HG02970 (cell line): ENCODE data around the gene PDCL3.

ENCODE experiments used
- ATAC-seq: cut with Tn5 transposase; IDR thresholded peaks from one replicate; pipeline ENCODE4 v1.9.1; 2021; ENCODE audit warnings: mild to moderate bottlenecking, moderate library complexity, moderate number of reproducible peaks; ENCODE audit not compliant: unreplicated experiment, low FRiP score

Gene PDCL3

GRCh38 chr2:100610381-100610831 lies 47.6 kb downstream of the PDCL3 start:
- ATAC-seq, result no peak

DNA sequence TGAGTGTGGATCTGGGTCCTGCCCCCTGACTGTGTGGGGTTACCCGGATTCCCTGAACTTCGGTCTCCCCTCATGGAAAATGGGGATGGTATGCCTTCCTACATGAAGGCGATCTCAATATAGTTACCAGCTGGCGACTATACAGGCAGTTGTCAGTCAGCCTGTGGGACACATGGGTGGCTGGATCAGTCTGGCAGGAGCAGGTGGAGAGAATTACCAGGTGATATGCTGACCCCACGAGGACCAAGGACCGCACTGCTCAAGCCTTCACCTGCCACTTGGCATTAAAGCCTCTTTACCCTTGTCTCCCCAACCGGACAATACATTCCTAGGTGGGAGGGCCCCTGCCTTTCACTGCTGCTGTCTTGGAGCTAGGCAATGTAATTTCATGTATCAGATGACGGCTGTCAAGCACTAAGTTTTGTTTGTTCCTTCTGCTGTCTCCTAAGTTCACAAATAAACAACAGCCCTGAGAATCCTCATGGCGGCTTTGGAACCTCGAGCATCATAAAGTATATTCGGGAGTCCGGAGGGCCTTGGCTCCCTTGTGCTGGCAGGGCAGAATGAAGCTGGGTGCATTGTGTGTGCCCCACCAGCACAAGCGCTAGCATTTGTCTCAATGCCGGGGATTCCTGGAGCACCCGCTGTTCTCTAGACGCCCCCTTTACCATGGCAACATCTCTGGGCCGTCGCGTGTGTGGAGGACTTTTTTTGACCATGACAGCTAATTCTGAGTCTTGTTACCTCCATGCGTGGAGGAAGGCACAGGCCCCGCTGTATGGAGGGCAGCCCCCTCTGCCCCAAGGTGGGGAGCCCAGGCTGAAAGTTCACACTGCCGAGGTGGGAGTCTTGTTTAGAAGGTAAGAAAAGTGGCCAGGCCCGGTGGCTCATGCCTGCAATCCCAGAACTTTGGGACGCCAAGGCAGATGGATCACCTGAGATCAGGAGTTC lies 48.6 kb downstream of the PDCL3 start:
- no peak for ATAC-seq

- no peak for ATAC-seq
Observed at GRCh38 chr2:100612388-100613000, 49.7 kb downstream of the PDCL3 start.

GRCh38 chr2:100613719-100614118 lies 50.9 kb downstream of the PDCL3 start:
- no peak for ATAC-seq

GRCh38 chr2:100614455-100615000 lies 51.7 kb downstream of the PDCL3 start:
- no peak for ATAC-seq

GRCh38 chr2:100615471-100615870 lies 52.7 kb downstream of the PDCL3 start:
- no peak for ATAC-seq

GRCh38 chr2:100615886-100616285 lies 53.1 kb downstream of the PDCL3 start:
- ATAC-seq, result no peak

DNA sequence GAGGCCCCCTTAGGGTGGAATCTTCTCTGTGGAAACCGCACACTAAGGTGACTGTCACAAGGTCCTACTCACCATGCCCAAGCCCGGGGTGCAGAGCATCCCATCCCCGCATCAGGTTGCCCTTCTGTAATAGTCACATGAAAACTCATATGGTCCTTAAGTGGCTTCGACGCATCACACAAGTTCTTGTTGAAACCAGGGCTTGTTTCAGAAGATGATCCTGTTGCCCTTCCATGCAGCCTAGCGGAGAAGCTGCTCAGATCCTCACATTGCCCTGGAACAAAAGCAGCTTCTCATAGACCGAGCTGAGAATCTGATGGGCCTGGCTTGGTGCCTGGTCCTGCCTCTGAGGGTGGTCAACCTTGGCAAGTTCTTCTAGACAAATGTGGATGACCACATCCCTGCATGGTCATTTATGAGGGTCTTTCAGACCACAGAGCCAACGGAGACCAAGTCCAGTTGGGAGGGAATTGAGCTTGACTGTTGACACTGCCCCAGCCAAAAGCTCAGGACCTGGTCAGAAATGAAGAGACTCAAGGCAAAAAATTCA lies 54.1 kb downstream of the PDCL3 start:
- ATAC-seq, result no peak

- no peak for ATAC-seq
Observed at GRCh38 chr2:100619951-100620350, 57.2 kb downstream of the PDCL3 start.

DNA sequence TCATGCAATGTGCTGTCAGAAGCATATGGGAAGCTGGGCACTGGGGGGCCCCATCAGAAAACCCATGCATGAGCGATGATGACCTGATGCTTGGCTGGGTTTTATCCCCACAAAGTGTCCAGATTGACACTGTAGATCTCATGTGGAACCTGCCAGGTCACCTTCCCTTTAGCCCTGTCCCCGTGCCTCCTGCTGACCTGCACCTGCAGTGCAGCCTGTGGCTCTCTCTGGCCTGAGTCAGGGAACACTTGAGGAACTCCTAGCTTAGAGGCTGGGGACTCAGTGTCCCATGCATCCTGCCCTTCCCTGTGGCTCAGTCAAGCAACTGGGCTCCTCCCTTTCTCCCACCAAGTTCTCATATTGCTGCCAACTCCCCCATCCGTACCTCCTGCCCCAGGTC lies 57.7 kb downstream of the PDCL3 start:
- ATAC-seq, result no peak

- no peak for ATAC-seq
Observed at GRCh38 chr2:100621371-100621951, 58.7 kb downstream of the PDCL3 start.

GRCh38 chr2:100623033-100623715 lies 60.4 kb downstream of the PDCL3 start:
- ATAC-seq, result no peak

- ATAC-seq, result no peak
Observed at GRCh38 chr2:100623930-100624329, 61.1 kb downstream of the PDCL3 start.

DNA sequence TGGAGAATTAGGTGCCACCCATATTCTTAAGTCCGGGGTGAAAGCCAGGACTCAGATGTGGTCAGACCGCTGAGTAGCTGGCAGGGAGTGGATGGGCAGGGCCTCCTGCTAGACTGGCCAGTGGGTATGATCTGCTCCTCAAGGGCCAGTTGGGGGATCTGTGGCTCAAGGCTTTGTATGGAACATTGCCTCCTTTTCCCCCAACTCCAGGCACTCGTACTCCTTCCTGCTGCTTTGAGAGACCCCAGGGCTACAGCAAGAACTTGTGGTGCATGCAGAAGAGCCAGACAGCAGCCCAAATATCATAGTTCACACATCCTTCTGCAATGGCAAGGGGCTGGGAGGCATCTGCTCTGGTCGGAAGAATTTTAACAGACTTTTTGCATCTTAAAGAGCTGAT lies 61.7 kb downstream of the PDCL3 start:
- no peak for ATAC-seq

DNA sequence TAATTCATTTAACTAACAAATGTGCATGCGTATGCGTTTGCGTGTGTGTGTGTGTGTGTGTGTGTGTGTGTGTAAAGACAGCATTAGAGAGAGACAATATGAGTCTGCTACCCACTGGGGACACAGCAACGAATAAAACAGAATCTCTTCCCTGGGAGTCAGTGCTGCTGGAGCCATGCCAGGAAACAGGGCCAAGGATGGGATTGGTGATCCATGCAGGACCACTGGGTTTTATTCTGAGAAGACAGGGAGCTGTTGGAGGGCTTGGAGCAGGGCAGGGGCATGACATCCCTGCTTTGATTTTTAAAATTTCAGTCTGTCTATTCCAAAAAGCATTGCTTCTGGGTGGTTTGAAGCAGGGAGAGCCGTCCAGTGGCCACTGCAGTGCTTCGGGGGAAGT lies 62.9 kb downstream of the PDCL3 start:
- ATAC-seq, result no peak
